Thyroid gland (tissue), 4 donors: ENCODE data around the gene SLC12A1.

Experiments used
- CTCF ChIP-seq, 6 experiments: fragments of 200-600 bp in 3 of 6; fragments of 450-650 bp in 3 of 6; sonication (generic) in 3 of 6; IDR thresholded peaks; one replicate each; pipeline ENCODE4 v1.5.1; 2016 to 2019; ENCODE audit warnings: antibody characterized with exemption in 6 of 6, mild to moderate bottlenecking in 2 of 6, inconsistent platforms in 1 of 6, moderate library complexity in 1 of 6
- POLR2A ChIP-seq, 2 donors: fragments of 450-650 bp; IDR thresholded peaks; one replicate each; pipeline ENCODE4 v1.6.1; 2017; ENCODE audit warnings: antibody characterized with exemption in 2 of 2, mild to moderate bottlenecking in 2 of 2, moderate library complexity in 1 of 2

GRCh38 chr15:48266024-48266689, 60.1 kb downstream of the SLC12A1 start:
- TF ChIP-seq CTCF (IDR thresholded peaks at IDR 0.05) (no peak), POLR2A (IDR thresholded peaks at IDR 0.05) (no peak)
